ENCODE measurements around the gene KCNMA1. TPM values are rescaled to one million over a fixed set of nuclear protein-coding genes. Genes with fewer than 3 reads are reported as not detected.

Gene KCNMA1
- total RNA-seq, 1 experiment from 2014 or later: 0.70 TPM

DNA sequence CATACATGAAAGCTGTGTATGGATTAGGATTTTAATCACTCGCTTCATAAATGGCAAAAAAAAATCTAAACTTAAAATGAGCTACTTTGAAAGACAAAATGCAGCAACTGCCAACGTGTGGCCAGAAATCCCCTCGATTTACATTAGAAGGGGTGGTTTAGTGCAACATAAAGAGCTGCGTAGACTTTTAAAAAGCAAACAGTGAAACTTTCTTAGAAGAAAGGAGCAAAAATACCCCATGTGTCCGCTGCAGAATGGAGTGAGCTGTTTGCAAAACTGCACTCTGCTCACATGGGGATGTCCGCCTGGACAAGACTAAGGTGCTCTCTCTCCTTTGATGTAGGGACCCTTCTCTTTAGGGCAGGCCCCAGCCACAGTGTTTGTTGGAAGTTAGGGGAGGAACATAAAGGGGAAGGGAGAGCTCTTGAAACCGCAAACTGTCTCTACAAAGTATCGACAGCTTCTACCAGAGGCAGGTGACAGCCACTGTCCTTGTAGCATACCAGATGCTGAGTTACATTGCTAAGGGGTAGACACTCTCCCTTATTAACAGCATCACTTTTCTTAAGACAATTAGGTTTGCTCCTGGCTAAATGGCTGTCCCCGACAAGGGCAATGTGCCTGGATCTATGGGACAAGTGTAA lies 528.1 kb downstream of the KCNMA1 start:
- intact Hi-C loops (cut with micrococcal nuclease; ENCODE audit: unreplicated experiment): no loop called here
- Histone ChIP-seq H3K36me3 (ENCODE audit: low read depth) (no peaks in the 10 kb centered on the region), H3K27me3 (ENCODE audit: insufficient read depth, low read depth) (no peaks in the 10 kb centered on the region)

DNA sequence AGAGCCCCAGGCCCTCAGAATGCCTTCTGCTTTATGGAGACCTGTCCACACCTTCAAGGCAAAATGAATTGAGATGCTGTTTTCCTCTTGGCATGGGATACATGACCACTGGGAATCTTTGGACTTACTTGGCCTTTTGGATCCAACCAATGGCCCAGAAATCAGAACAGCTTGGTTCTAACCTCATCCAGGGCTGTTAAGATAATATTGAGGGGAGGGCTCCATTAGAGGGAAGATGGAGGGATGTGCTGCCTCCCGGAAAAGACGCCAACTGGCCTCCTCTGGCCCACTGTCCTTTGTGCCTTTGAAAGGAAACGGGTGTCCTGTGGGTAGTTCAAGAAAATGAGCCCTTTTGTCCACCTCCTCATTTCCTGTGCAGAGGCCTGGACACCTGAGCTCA lies 530.9 kb downstream of the KCNMA1 start:
- no peaks in the 10 kb centered on the region for H3K36me3 ChIP-seq (ENCODE audit: low read depth)
- intact Hi-C loops (cut with micrococcal nuclease; ENCODE audit: unreplicated experiment): no loop called here
- H3K27me3 ChIP-seq (ENCODE audit: insufficient read depth, low read depth): no peaks in the 10 kb centered on the region; the same call in 1 of the 2 replicates
- no peaks in the 10 kb centered on the region for H3K9me3 ChIP-seq (ENCODE audit: insufficient read depth, low read depth)
- no peak overlapping the region for H3K4me3 ChIP-seq
- no peaks in the 10 kb centered on the region for H3K9me2 ChIP-seq (ENCODE audit: insufficient read depth)
- ChIA-PET CTCF (no interaction called here), POLR2A (ENCODE audit: unreplicated experiment) (no interaction called here)
- no peak for DNase-seq
- no peak overlapping the region for H3K4me2 ChIP-seq
- no peaks in the 10 kb centered on the region for H4K20me1 ChIP-seq (ENCODE audit: insufficient read depth)
- no TSS peak for BruUV-seq (replicated peaks)
- H3K79me2 ChIP-seq (ENCODE audit: low read depth): no peaks in the 10 kb centered on the region
- H3K4me1 ChIP-seq (replicated peaks; ENCODE audit: insufficient read depth): no peaks in the 10 kb centered on the region
- H3K27ac ChIP-seq: no peak overlapping the region
- H3F3A ChIP-seq (ENCODE audit: insufficient read depth, low read depth): no peaks in the 10 kb centered on the region
- H2AFZ ChIP-seq: no peak overlapping the region
- TF ChIP-seq EZH2 (IDR thresholded peaks at IDR 0.05; ENCODE audit: low read depth): no peak
- TF ChIP-seq, protein P1, sequence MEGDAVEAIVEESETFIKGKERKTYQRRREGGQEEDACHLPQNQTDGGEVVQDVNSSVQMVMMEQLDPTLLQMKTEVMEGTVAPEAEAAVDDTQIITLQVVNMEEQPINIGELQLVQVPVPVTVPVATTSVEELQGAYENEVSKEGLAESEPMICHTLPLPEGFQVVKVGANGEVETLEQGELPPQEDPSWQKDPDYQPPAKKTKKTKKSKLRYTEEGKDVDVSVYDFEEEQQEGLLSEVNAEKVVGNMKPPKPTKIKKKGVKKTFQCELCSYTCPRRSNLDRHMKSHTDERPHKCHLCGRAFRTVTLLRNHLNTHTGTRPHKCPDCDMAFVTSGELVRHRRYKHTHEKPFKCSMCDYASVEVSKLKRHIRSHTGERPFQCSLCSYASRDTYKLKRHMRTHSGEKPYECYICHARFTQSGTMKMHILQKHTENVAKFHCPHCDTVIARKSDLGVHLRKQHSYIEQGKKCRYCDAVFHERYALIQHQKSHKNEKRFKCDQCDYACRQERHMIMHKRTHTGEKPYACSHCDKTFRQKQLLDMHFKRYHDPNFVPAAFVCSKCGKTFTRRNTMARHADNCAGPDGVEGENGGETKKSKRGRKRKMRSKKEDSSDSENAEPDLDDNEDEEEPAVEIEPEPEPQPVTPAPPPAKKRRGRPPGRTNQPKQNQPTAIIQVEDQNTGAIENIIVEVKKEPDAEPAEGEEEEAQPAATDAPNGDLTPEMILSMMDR (conservative IDR thresholded peaks at IDR 0.05): no peak

More for the DNA sequence above, 528.1 kb downstream of the KCNMA1 start:
- CTCF ChIA-PET: no interaction called here
- H3K4me2 ChIP-seq: no peak overlapping the region
- DNase-seq: no peak
- no peaks in the 10 kb centered on the region for H3F3A ChIP-seq (ENCODE audit: insufficient read depth, low read depth)
- no peaks in the 10 kb centered on the region for H4K20me1 ChIP-seq (ENCODE audit: insufficient read depth)
- no TSS peak for BruUV-seq (replicated peaks)
- no peak for TF ChIP-seq EZH2 (IDR thresholded peaks at IDR 0.05; ENCODE audit: low read depth)
- TF ChIP-seq, protein P1 (conservative IDR thresholded peaks at IDR 0.05): no peak
- H3K9me3 ChIP-seq (ENCODE audit: insufficient read depth, low read depth): no peaks in the 10 kb centered on the region
- H3K79me2 ChIP-seq (ENCODE audit: low read depth): no peaks in the 10 kb centered on the region
- H3K4me3 ChIP-seq: no peak overlapping the region
- POLR2A ChIA-PET (ENCODE audit: unreplicated experiment): no interaction called here
- H3K4me1 ChIP-seq (replicated peaks; ENCODE audit: insufficient read depth): peaks cover 5% of the 10 kb centered on the region; the same call in 1 of the 2 replicates
- H3K9me2 ChIP-seq (ENCODE audit: insufficient read depth): no peaks in the 10 kb centered on the region
- no peak overlapping the region for H3K27ac ChIP-seq
- H2AFZ ChIP-seq: no peak overlapping the region

DNA sequence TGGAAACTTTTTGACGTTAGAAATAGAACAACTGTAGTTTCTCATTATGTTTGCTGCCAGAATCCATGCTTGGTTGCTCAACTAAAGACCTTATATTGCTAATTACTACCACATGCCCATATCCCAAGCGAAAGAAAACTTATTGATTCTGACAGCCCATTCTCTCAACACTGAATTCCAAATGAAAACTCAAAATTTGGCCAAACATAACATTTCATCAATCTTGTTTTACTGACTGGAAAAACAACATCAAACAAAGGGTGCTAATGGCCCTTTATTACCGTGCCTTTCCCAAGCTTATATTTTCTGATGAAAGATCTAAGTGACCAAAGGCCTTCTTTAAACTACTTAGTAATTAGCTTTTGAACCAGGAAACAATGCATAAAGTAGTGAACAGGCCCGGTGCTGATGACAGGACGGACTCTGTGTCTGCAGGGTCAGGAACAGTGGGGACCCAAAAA lies 531.8 kb downstream of the KCNMA1 start:
- intact Hi-C loops (cut with micrococcal nuclease; ENCODE audit: unreplicated experiment): no loop called here
- no peaks in the 10 kb centered on the region for H3K4me1 ChIP-seq (replicated peaks; ENCODE audit: insufficient read depth)
- no peaks in the 10 kb centered on the region for H3F3A ChIP-seq (ENCODE audit: insufficient read depth, low read depth)
- H3K9me2 ChIP-seq (ENCODE audit: insufficient read depth): no peaks in the 10 kb centered on the region
- H4K20me1 ChIP-seq (ENCODE audit: insufficient read depth): no peaks in the 10 kb centered on the region
- H3K27ac ChIP-seq: no peak overlapping the region
- no peak overlapping the region for H3K4me2 ChIP-seq
- H3K4me3 ChIP-seq: no peak overlapping the region
- ChIA-PET CTCF (no interaction called here), POLR2A (ENCODE audit: unreplicated experiment) (no interaction called here)
- no TSS peak for BruUV-seq (replicated peaks)
- H3K36me3 ChIP-seq (ENCODE audit: low read depth): no peaks in the 10 kb centered on the region
- no peak for DNase-seq
- no peaks in the 10 kb centered on the region for H3K9me3 ChIP-seq (ENCODE audit: insufficient read depth, low read depth)
- H3K79me2 ChIP-seq (ENCODE audit: low read depth): no peaks in the 10 kb centered on the region
- no peak overlapping the region for H2AFZ ChIP-seq
- TF ChIP-seq, protein P1 (conservative IDR thresholded peaks at IDR 0.05): no peak
- no peak for TF ChIP-seq EZH2 (IDR thresholded peaks at IDR 0.05; ENCODE audit: low read depth)
- no peaks in the 10 kb centered on the region; the same call in 1 of the 2 replicates for H3K27me3 ChIP-seq (ENCODE audit: insufficient read depth, low read depth)

Measured in PC-9 (cell line).